HCT116 (cell line): Measurements from ENCODE around the gene CHAC1.

Experiments
- CTCF ChIP-seq, 3 experiments: fragments of 200-600 bp in 1 of 3; sonication (generic) in 1 of 3; IDR thresholded peaks in 2 of 3; conservative IDR thresholded peaks in 1 of 3; 2 replicates each; pipeline ENCODE4 v1.5.1; 2012 to 2017; ENCODE audit warnings: low read depth in 2 of 3, low read length in 2 of 3, antibody characterized with exemption in 1 of 3, borderline replicate concordance in 1 of 3, control low read depth in 1 of 3, mild to moderate bottlenecking in 1 of 3, mixed read lengths in 1 of 3, mixed run types in 1 of 3, moderate library complexity in 1 of 3; ENCODE audit not compliant: insufficient read depth in 1 of 3
- EGR1 ChIP-seq: IDR thresholded peaks from 2 replicates; pipeline ENCODE4 v1.6.1; 2012; ENCODE audit warnings: low read depth
- POLR2AphosphoS5 ChIP-seq: IDR thresholded peaks from 2 replicates; pipeline ENCODE4 v1.6.1; 2011; ENCODE audit warnings: mild to moderate bottlenecking, low read depth, low read length, moderate library complexity
- YY1 ChIP-seq: IDR thresholded peaks from 2 replicates; pipeline ENCODE4 v1.6.1; 2011; ENCODE audit warnings: low read length, low read depth, moderate library complexity, mild to moderate bottlenecking; ENCODE audit not compliant: insufficient replicate concordance; ENCODE audit errors: extremely low read depth

GRCh38 chr15:40960925-40961324 is 7.7 kb downstream of the CHAC1 start:
- TF ChIP-seq CTCF (IDR thresholded peaks at IDR 0.05 in 2 of 3, conservative IDR thresholded peaks at IDR 0.05 in 1 of 3; ENCODE audit: borderline replicate concordance in 1 of 3, insufficient read depth in 1 of 3, low read depth in 2 of 3, low read length in 2 of 3) (no peak), YY1 (no peak), POLR2AphosphoS5 (no peak), EGR1 (no peak)
